SK-N-SH treated with all-trans-retinoic acid at 6 μM for 48 hours (cell line): ENCODE results near the gene ZNF432.

Experiments used
- BACH2 ChIP-seq: fragments of 250-450 bp; sonication (Bioruptor Pico); IDR thresholded peaks from 2 replicates; pipeline ENCODE4 v1.9.0; 2021; ENCODE audit warnings: mild to moderate bottlenecking, borderline replicate concordance
- ESRRG ChIP-seq: fragments of 250-450 bp; sonication (Bioruptor Pico); IDR thresholded peaks from 2 replicates; pipeline ENCODE4 v1.6.1; 2021; ENCODE audit warnings: mild to moderate bottlenecking
- GLIS3 ChIP-seq: fragments of 250-450 bp; sonication (Bioruptor Pico); IDR thresholded peaks from 2 replicates; pipeline ENCODE4 v1.5.0; 2020; ENCODE audit warnings: mild to moderate bottlenecking, moderate library complexity
- ISL1 ChIP-seq: fragments of 250-450 bp; sonication (Bioruptor Pico); IDR thresholded peaks from 2 replicates; pipeline ENCODE4 v2.1.2; 2022; ENCODE audit warnings: mild to moderate bottlenecking, moderate library complexity
- PATZ1 ChIP-seq: fragments of 250-450 bp; sonication (Bioruptor Pico); IDR thresholded peaks from 2 replicates; pipeline ENCODE4 v1.8.0; 2020; ENCODE audit warnings: mild to moderate bottlenecking, moderate library complexity, borderline replicate concordance
- PPARA ChIP-seq: fragments of 250-450 bp; sonication (Bioruptor Pico); IDR thresholded peaks from 2 replicates; pipeline ENCODE4 v1.5.0; 2020; ENCODE audit warnings: mild to moderate bottlenecking, borderline replicate concordance
- RARB ChIP-seq: fragments of 250-450 bp; sonication (Bioruptor Pico); IDR thresholded peaks from 2 replicates; pipeline ENCODE4 v1.8.0; 2021; ENCODE audit warnings: mild to moderate bottlenecking, moderate library complexity
- TCF4 ChIP-seq: fragments of 250-450 bp; sonication (Bioruptor Pico); IDR thresholded peaks from 2 replicates; pipeline ENCODE4 v1.8.0; 2021; ENCODE audit warnings: mild to moderate bottlenecking, moderate library complexity, borderline replicate concordance
- ZFP3 ChIP-seq: fragments of 250-450 bp; sonication (Bioruptor Pico); IDR thresholded peaks from 2 replicates; pipeline ENCODE4 v1.5.0; 2020; ENCODE audit warnings: mild to moderate bottlenecking, moderate library complexity
- ZFP30 ChIP-seq: fragments of 450-650 bp; formaldehyde crosslinking; IDR thresholded peaks from 2 replicates; pipeline ENCODE4 v1.5.0; 2022; ENCODE audit warnings: mild to moderate bottlenecking, moderate library complexity
- ZNF8 ChIP-seq: fragments of 450-650 bp; formaldehyde crosslinking; IDR thresholded peaks from 2 replicates; pipeline ENCODE4 v1.5.0; 2020; ENCODE audit warnings: mild to moderate bottlenecking, moderate library complexity
- TF ChIP-seq, protein P1 (sequence below): fragments of 250-450 bp; sonication (Bioruptor Pico); IDR thresholded peaks from 2 replicates; pipeline ENCODE4 v1.5.1; 2020; ENCODE audit warnings: low read depth, mild to moderate bottlenecking, moderate library complexity
- TF ChIP-seq, protein P2 (sequence below): fragments of 250-450 bp; sonication (Bioruptor Pico); IDR thresholded peaks from 2 replicates; pipeline ENCODE4 v1.8.0; 2021; ENCODE audit warnings: low read depth, mild to moderate bottlenecking, moderate library complexity, borderline replicate concordance
- TF ChIP-seq, protein P3 (sequence below): fragments of 250-450 bp; sonication (Bioruptor Pico); IDR thresholded peaks from 2 replicates; pipeline ENCODE4 v1.5.1; 2021; ENCODE audit warnings: mild to moderate bottlenecking, moderate library complexity

DNA sequence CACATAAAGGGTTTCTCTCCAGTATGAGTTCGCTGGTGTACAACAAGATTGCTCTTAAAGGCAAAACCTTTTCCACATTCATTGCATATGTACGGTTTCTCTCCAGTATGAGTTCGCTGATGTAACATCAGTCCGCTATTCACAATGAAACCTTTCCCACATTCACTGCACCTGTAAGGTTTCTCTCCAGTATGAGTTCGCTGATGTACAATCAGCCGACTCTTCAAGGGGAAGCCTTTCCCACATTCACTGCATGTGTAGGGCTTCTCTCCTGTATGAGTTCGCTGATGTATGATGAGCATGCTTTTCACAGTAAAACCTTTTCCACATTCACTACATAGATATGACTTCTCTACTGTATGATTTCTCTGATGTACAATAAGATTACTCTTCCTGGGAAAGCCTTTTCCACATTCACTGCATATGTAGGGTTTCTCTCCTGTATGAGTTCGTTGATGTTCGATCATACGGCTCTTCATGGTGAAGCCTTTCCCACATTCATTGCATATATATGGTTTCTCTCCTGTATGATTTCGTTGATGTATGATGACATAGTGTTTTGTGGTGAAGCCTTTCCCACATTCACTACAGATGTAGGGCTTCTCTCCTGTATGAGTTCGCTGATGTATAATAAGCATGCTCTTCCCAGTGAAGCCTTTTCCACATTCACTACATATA, 14.4 kb downstream of the ZNF432 start:
- TF ChIP-seq ISL1 (CRISPR knock-in tag) (no peak), TCF4 (CRISPR knock-in tag) (no peak), RARB (no peak), ZNF8 (CRISPR knock-in tag) (no peak), PATZ1 (CRISPR knock-in tag) (no peak), ZFP30 (CRISPR knock-in tag) (no peak), ZFP3 (CRISPR knock-in tag) (no peak), ESRRG (CRISPR knock-in tag) (no peak), GLIS3 (CRISPR knock-in tag) (no peak), BACH2 (CRISPR knock-in tag) (no peak), PPARA (CRISPR knock-in tag) (no peak)
- TF ChIP-seq, protein P1, sequence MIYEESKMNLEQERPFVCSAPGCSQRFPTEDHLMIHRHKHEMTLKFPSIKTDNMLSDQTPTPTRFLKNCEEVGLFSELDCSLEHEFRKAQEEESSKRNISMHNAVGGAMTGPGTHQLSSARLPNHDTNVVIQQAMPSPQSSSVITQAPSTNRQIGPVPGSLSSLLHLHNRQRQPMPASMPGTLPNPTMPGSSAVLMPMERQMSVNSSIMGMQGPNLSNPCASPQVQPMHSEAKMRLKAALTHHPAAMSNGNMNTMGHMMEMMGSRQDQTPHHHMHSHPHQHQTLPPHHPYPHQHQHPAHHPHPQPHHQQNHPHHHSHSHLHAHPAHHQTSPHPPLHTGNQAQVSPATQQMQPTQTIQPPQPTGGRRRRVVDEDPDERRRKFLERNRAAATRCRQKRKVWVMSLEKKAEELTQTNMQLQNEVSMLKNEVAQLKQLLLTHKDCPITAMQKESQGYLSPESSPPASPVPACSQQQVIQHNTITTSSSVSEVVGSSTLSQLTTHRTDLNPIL (CRISPR knock-in tag) = no peak
- TF ChIP-seq, protein P2, sequence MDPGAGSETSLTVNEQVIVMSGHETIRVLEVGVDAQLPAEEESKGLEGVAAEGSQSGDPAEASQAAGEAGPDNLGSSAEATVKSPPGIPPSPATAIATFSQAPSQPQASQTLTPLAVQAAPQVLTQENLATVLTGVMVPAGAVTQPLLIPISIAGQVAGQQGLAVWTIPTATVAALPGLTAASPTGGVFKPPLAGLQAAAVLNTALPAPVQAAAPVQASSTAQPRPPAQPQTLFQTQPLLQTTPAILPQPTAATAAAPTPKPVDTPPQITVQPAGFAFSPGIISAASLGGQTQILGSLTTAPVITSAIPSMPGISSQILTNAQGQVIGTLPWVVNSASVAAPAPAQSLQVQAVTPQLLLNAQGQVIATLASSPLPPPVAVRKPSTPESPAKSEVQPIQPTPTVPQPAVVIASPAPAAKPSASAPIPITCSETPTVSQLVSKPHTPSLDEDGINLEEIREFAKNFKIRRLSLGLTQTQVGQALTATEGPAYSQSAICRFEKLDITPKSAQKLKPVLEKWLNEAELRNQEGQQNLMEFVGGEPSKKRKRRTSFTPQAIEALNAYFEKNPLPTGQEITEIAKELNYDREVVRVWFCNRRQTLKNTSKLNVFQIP (CRISPR knock-in tag) = no peak
- TF ChIP-seq, protein P3, sequence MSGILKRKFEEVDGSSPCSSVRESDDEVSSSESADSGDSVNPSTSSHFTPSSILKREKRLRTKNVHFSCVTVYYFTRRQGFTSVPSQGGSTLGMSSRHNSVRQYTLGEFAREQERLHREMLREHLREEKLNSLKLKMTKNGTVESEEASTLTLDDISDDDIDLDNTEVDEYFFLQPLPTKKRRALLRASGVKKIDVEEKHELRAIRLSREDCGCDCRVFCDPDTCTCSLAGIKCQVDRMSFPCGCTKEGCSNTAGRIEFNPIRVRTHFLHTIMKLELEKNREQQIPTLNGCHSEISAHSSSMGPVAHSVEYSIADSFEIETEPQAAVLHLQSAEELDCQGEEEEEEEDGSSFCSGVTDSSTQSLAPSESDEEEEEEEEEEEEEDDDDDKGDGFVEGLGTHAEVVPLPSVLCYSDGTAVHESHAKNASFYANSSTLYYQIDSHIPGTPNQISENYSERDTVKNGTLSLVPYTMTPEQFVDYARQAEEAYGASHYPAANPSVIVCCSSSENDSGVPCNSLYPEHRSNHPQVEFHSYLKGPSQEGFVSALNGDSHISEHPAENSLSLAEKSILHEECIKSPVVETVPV (CRISPR knock-in tag) = no peak
